Liver (tissue), 9 donors: Measurements from ENCODE around the gene DPH3. TPM values are rescaled to one million over a fixed set of nuclear protein-coding genes. Genes with fewer than 3 reads are reported as not detected.

Source experiments
- DNase-seq: peaks from one replicate; pipeline ENCODE4 v3.0.0-alpha.2; 2017; ENCODE audit warnings: low spot score
- H3K27ac ChIP-seq, 2 donors: one replicate each; pipeline ENCODE4 v1.7.0; 2013; ENCODE audit warnings: inconsistent platforms in 2 of 2, low read length in 2 of 2, control low read depth in 1 of 2, low read depth in 1 of 2, mild to moderate bottlenecking in 1 of 2
- H3K27me3 ChIP-seq, 4 donors: one replicate each; pipeline versions ENCODE4 v1.6.1 to v1.7.0; 2013; ENCODE audit warnings: low read length in 3 of 4, inconsistent platforms in 1 of 4, mild to moderate bottlenecking in 1 of 4, moderate library complexity in 1 of 4; ENCODE audit not compliant: control insufficient read depth in 4 of 4, insufficient read depth in 4 of 4
- H3K36me3 ChIP-seq, 4 donors: one replicate each; pipeline versions ENCODE4 v1.6.1 to v1.7.0; 2013; ENCODE audit warnings: low read length in 3 of 4, mild to moderate bottlenecking in 3 of 4, low read depth in 1 of 4, moderate library complexity in 1 of 4; ENCODE audit not compliant: control insufficient read depth in 4 of 4, insufficient read depth in 3 of 4
- H3K4me1 ChIP-seq, 4 donors: one replicate each; pipeline versions ENCODE4 v1.6.1 to v1.7.0; 2013; ENCODE audit warnings: low read length in 3 of 4, mild to moderate bottlenecking in 3 of 4, moderate library complexity in 1 of 4; ENCODE audit not compliant: control insufficient read depth in 4 of 4, insufficient read depth in 4 of 4
- H3K4me3 ChIP-seq, 3 donors: one replicate each; pipeline versions ENCODE4 v1.6.1 to v1.7.0; 2013; ENCODE audit warnings: low read length in 3 of 3, control low read depth in 1 of 3, low read depth in 1 of 3, mild to moderate bottlenecking in 1 of 3
- H3K9ac ChIP-seq, 2 donors: one replicate each; pipeline ENCODE4 v1.7.0; 2013; ENCODE audit warnings: low read length in 2 of 2, mild to moderate bottlenecking in 2 of 2, moderate library complexity in 2 of 2, control low read depth in 1 of 2, low read depth in 1 of 2
- H3K9me3 ChIP-seq, 4 donors: one replicate each; pipeline versions ENCODE4 v1.6.1 to v1.7.0; 2013; ENCODE audit warnings: low read length in 3 of 4; ENCODE audit not compliant: control insufficient read depth in 4 of 4
- ATF3 ChIP-seq: IDR thresholded peaks from 2 replicates; pipeline ENCODE4 v1.6.1; 2016; ENCODE audit warnings: antibody characterized with exemption
- CTCF ChIP-seq: fragments of 150-350 bp; IDR thresholded peaks from 2 replicates; pipeline ENCODE4 v1.5.1; 2017; ENCODE audit warnings: improper control_type of control experiment, low read depth, low read length; ENCODE audit not compliant: missing input control
- EGR1 ChIP-seq, 2 donors: IDR thresholded peaks; 2 replicates each; pipeline ENCODE4 v1.6.1; 2016 to 2018; ENCODE audit warnings: antibody characterized with exemption in 2 of 2, low read depth in 2 of 2
- FOXA1 ChIP-seq: IDR thresholded peaks from 2 replicates; pipeline ENCODE4 v1.6.1; 2016; ENCODE audit warnings: antibody characterized with exemption
- HNF4A ChIP-seq, 2 donors: conservative IDR thresholded peaks; 2 replicates each; pipeline ENCODE4 v1.6.1; 2016; ENCODE audit warnings: antibody characterized with exemption in 2 of 2, mild to moderate bottlenecking in 2 of 2
- JUND ChIP-seq, 2 donors: IDR thresholded peaks; 2 replicates each; pipeline ENCODE4 v1.6.1; 2016; ENCODE audit warnings: antibody characterized with exemption in 2 of 2
- NR2F2 ChIP-seq: IDR thresholded peaks from 2 replicates; pipeline ENCODE4 v1.6.1; 2016; ENCODE audit warnings: antibody characterized with exemption
- RAD21 ChIP-seq, 2 donors: IDR thresholded peaks; 2 replicates each; pipeline ENCODE4 v1.6.1; 2016; ENCODE audit warnings: antibody characterized with exemption in 2 of 2, mild to moderate bottlenecking in 2 of 2
- REST ChIP-seq: IDR thresholded peaks from 2 replicates; pipeline ENCODE4 v1.6.1; 2016; ENCODE audit warnings: antibody characterized with exemption, mild to moderate bottlenecking
- SP1 ChIP-seq: IDR thresholded peaks from 2 replicates; pipeline ENCODE4 v1.6.1; 2018; ENCODE audit warnings: antibody characterized with exemption, mild to moderate bottlenecking
- TAF1 ChIP-seq: conservative IDR thresholded peaks from 2 replicates; pipeline ENCODE4 v1.6.1; 2016; ENCODE audit warnings: antibody characterized with exemption, mild to moderate bottlenecking
- YY1 ChIP-seq: IDR thresholded peaks from 2 replicates; pipeline ENCODE4 v1.6.1; 2016; ENCODE audit warnings: antibody characterized with exemption, mild to moderate bottlenecking
- WGBS: extraction: QIAGEN DNeasy Blood & Tissue Kit; methylation state at CpG from one replicate; pipeline ENCODE4 v1.1.7; 2013; 5-methylcytosine and 5-hydroxymethylcytosine counted together
- polyA plus RNA-seq, 2 donors: library from polyadenylated mRNA; stranded (reverse) in 1 of 2; unstranded in 1 of 2; fragments of 200-250 nt in 1 of 2; fragments of >200 nt in 1 of 2; fragmentation: Nextera tagmentation in 1 of 2; extraction: Ambion mirVana in 1 of 2; gene quantifications; one replicate each; pipeline versions ENCODE4 v1.2.1 to v1.2.3, GENCODE V29; 2013 to 2015
- total RNA-seq, 2 donors: library from RNA; depleted of rRNA; stranded (reverse); fragments of >200 nt; gene quantifications; one replicate each; pipeline ENCODE4 v1.2.3, GENCODE V29; 2014
- TF ChIP-seq, protein P1 (sequence below): IDR thresholded peaks from 2 replicates; pipeline ENCODE4 v1.6.1; 2016; ENCODE audit warnings: antibody characterized with exemption
- TF ChIP-seq, protein P2 (sequence below): IDR thresholded peaks from 2 replicates; pipeline ENCODE4 v1.6.1; 2016; ENCODE audit warnings: antibody characterized with exemption
- donor health status: healthy.
- donor health status: healthy.
- donor health status: healthy.
- donor health status: healthy.
- donor health status: healthy.

Gene DPH3
- total and polyA plus RNA-seq, 4 donors: 7.8 to 19.1 (median 11.6) TPM

DNA sequence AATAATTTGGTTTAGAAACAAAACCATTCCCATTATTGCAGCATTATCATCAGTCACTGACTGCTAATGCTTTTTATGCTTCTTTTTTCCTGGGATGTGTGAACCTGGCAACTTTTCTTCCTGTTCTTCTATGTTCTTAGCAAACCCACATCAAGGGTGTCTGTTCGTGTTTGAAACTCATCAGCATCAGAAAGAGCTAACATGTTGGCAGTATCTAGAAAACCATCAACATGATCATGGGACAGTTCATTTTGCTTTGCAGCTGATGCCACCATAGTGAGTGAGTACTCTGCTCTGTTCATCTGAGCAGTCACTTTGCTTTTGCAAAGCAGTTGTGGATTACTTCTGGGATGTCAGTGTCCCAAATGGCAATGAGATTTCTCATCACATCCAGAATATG lies 5.9 kb downstream of the DPH3 start (continued):
- no peak for TF ChIP-seq REST
- no peak for TF ChIP-seq ATF3
- TF ChIP-seq SP1: no peak
- TF ChIP-seq JUND (IDR thresholded peaks at IDR 0.05): no peak
- TF ChIP-seq YY1: no peak

DNA sequence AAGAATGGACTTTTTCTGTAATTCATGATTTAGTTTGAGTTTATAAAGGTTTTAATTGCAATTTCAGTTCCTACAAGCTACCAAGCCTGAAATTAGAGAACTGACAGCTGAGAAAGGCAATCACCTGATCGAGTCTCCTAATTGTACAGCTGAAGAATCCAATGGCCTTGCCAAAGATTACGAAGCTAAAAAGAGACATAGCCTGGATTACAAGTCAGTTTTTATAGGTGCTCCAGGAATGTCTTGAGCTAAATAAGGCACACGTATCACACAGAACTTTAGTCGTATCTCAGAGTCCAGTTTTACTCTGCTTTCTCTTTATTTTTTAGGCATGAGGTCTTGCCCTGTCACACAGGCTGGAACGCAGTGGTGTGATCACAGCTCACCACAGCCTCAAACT lies 6.6 kb downstream of the DPH3 start:
- 83% methylated on average over 5 of the region's 5 CpGs for WGBS
- H3K27ac ChIP-seq: no peak overlapping the region
- H3K9ac ChIP-seq: no peak overlapping the region

More for the DNA sequence above, 6.6 kb downstream of the DPH3 start:
- H3K4me1 ChIP-seq: peaks cover 0 to 12% (median 7%) of the 10 kb centered on the region in 4 donors
- H3K27me3 ChIP-seq: no peaks in the 10 kb centered on the region
- no peaks in the 10 kb centered on the region for H3K9me3 ChIP-seq
- peaks cover 0 to 20% (median 14%) of the 10 kb centered on the region in 4 donors for H3K36me3 ChIP-seq
- TF ChIP-seq FOXA1 (no peak), EGR1 (IDR thresholded peaks at IDR 0.05; ENCODE audit: low read depth in 2 of 2) (no peak), YY1 (no peak), RAD21 (IDR thresholded peaks at IDR 0.05) (no peak), CTCF (no peak), NR2F2 (no peak), JUND (IDR thresholded peaks at IDR 0.05) (no peak), HNF4A (conservative IDR thresholded peaks at IDR 0.05) (no peak), REST (no peak), TAF1 (no peak)
- TF ChIP-seq, protein P1, sequence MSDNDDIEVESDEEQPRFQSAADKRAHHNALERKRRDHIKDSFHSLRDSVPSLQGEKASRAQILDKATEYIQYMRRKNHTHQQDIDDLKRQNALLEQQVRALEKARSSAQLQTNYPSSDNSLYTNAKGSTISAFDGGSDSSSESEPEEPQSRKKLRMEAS: no peak
- TF ChIP-seq, protein P2, sequence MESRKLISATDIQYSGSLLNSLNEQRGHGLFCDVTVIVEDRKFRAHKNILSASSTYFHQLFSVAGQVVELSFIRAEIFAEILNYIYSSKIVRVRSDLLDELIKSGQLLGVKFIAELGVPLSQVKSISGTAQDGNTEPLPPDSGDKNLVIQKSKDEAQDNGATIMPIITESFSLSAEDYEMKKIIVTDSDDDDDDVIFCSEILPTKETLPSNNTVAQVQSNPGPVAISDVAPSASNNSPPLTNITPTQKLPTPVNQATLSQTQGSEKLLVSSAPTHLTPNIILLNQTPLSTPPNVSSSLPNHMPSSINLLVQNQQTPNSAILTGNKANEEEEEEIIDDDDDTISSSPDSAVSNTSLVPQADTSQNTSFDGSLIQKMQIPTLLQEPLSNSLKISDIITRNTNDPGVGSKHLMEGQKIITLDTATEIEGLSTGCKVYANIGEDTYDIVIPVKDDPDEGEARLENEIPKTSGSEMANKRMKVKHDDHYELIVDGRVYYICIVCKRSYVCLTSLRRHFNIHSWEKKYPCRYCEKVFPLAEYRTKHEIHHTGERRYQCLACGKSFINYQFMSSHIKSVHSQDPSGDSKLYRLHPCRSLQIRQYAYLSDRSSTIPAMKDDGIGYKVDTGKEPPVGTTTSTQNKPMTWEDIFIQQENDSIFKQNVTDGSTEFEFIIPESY: no peak
- no peak overlapping the region for H3K4me3 ChIP-seq
- DNase-seq: no peak
